Uterus (tissue), 4 donors: ENCODE results near the gene SPRR2E. TPM values are rescaled to one million over a fixed set of nuclear protein-coding genes. Genes with fewer than 3 reads are reported as not detected.
"Not testable (repeated sequence)": the region's sequence is repeated elsewhere in the genome, so short reads cannot be mapped to it uniquely, and the experiment has no call there.

Experiments
- DNase-seq, 2 donors: peaks; one replicate each; pipeline ENCODE4 v3.0.0-alpha.2; 2019 to 2020
- H3K27ac ChIP-seq, 2 donors: fragments of 200-600 bp; sonication (generic); 1 replicate in 1 of 2; 2 replicates in 1 of 2; pipeline ENCODE4 v1.5.1; 2016 to 2018
- H3K27me3 ChIP-seq, 2 donors: fragments of 200-600 bp; sonication (generic); one replicate each; pipeline ENCODE4 v1.5.1; 2018 to 2019; ENCODE audit warnings: control low read depth in 1 of 2
- H3K36me3 ChIP-seq, 2 donors: fragments of 200-600 bp; sonication (generic); one replicate each; pipeline ENCODE4 v1.5.1; 2019; ENCODE audit warnings: control low read depth in 1 of 2
- H3K4me1 ChIP-seq, 2 donors: fragments of 200-600 bp; sonication (generic); one replicate each; pipeline ENCODE4 v1.5.1; 2018 to 2019; ENCODE audit warnings: control low read depth in 1 of 2
- H3K4me3 ChIP-seq, 2 donors: fragments of 200-600 bp; sonication (generic); 1 replicate in 1 of 2; 2 replicates in 1 of 2; pipeline ENCODE4 v1.5.1; 2018 to 2019; ENCODE audit warnings: mild to moderate bottlenecking in 1 of 2
- H3K9me3 ChIP-seq, 2 donors: fragments of 200-600 bp; sonication (generic); one replicate each; pipeline ENCODE4 v1.5.1; 2019; ENCODE audit warnings: control low read depth in 1 of 2
- POLR2A ChIP-seq, 2 donors: fragments of 450-650 bp; IDR thresholded peaks; one replicate each; pipeline ENCODE4 v1.6.1; 2016; ENCODE audit warnings: antibody characterized with exemption in 2 of 2, mild to moderate bottlenecking in 1 of 2, moderate library complexity in 1 of 2
- intact Hi-C: fragments of 100-400 bp; cut with DNase I; formaldehyde crosslinking; loops from one replicate; pipeline ENCODE4 v1.15.1; 2023; ENCODE audit warnings: low total_unique reads
- total RNA-seq, 4 donors: library from RNA; depleted of rRNA in 3 of 4; stranded (reverse); fragments of >200 nt in 3 of 4; gene quantifications; one replicate each; pipeline versions ENCODE4 v1.1.0 to v1.2.4, GENCODE V29; 2014 to 2023
- TF ChIP-seq, protein P1 (sequence below), 4 experiments: fragments of 200-600 bp in 2 of 4; fragments of 450-650 bp in 2 of 4; sonication (generic) in 2 of 4; IDR thresholded peaks; one replicate each; pipeline ENCODE4 v1.5.1; 2016 to 2019; ENCODE audit warnings: antibody characterized with exemption in 4 of 4, mild to moderate bottlenecking in 2 of 4, moderate library complexity in 1 of 4
- donor health status: DM: yes; HTN: yes; CAD: no.

SPRR2E gene
- total RNA-seq, 4 donors from 2014 or later = not detected

- H3K4me1 ChIP-seq = no peaks in the 10 kb centered on the region
- TF ChIP-seq, protein P1, sequence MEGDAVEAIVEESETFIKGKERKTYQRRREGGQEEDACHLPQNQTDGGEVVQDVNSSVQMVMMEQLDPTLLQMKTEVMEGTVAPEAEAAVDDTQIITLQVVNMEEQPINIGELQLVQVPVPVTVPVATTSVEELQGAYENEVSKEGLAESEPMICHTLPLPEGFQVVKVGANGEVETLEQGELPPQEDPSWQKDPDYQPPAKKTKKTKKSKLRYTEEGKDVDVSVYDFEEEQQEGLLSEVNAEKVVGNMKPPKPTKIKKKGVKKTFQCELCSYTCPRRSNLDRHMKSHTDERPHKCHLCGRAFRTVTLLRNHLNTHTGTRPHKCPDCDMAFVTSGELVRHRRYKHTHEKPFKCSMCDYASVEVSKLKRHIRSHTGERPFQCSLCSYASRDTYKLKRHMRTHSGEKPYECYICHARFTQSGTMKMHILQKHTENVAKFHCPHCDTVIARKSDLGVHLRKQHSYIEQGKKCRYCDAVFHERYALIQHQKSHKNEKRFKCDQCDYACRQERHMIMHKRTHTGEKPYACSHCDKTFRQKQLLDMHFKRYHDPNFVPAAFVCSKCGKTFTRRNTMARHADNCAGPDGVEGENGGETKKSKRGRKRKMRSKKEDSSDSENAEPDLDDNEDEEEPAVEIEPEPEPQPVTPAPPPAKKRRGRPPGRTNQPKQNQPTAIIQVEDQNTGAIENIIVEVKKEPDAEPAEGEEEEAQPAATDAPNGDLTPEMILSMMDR (IDR thresholded peaks at IDR 0.05) = no peak
- no peak for TF ChIP-seq POLR2A (IDR thresholded peaks at IDR 0.05)
- DNase-seq = no peak
- intact Hi-C loops = no loop called here
- H3K9me3 ChIP-seq = no peaks in the 10 kb centered on the region
- no peak within 1 kb of the TSS for H3K27ac ChIP-seq
- no peaks in the 10 kb centered on the region for H3K36me3 ChIP-seq
- no peaks in the 10 kb centered on the region for H3K27me3 ChIP-seq
- no peak within 1 kb of the TSS for H3K4me3 ChIP-seq
These were observed 19.1 kb upstream of the SPRR2E start, which contains the start of gene SPRR2F for GRCh38 chr1:153113416-153113815. TSS of gene SPRR2F (minus strand) at chr1:153113516. CDS start at chr1:153112733, 783 bp downstream.

- H3K4me1 ChIP-seq, H3K9me3 ChIP-seq, DNase-seq, H3K36me3 ChIP-seq, intact Hi-C loops, H3K4me3 ChIP-seq, H3K27me3 ChIP-seq, H3K27ac ChIP-seq: not testable (repeated sequence)
These were observed 18.1 kb upstream of the SPRR2E start for GRCh38 chr1:153112454-153112853.

DNA sequence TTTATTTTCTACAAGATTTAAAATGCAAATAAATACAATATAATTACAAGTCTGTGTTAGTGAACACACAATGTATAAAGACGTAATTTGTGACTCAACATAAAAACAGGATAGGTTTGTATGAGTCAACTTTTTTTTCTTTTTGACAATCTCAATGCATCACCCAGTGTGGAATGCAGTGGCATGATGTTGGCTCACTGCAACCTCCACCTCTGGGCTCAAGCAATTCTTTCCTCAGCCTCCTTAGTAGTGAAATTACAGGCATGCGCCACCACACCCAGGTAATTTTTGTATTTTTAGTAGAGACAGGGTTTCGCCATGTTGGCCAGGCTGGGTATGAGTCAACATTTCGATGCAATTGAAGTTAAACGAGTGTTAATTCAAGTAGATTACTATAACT is 5.9 kb upstream of the SPRR2E start:
- DNase-seq = no peak
- no peaks in the 10 kb centered on the region for H3K27me3 ChIP-seq
- intact Hi-C loops = no loop called here

DNA sequence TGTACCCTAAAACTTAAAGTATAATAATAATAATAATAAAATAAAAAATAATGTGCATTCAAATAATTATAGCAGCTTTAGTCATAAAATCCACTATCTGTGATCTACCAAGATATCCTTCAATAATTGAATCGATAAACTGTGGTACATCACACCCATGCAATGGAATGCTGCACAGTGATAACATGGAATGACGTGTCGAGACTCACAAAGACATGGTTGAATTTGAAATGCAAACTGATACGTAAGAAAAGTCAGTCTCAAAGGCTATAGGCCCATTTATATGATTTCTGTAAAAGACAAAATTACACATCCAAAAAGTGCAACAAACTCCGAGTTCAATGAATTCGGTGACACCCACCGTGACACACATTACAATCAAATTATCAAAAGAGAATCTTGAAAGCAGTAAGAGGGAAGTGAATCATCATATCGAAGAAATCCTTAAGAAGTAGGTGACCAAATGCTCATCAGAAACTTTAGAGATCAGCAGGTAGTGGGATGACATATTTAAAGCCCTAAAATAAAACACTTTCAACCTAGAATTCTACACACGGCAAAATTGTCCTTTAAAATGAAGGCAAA is 5.2 kb upstream of the SPRR2E start:
- no peaks in the 10 kb centered on the region for H3K36me3 ChIP-seq
- intact Hi-C loops = no loop called here
- no peak overlapping the region for H3K4me3 ChIP-seq
- no peaks in the 10 kb centered on the region for H3K4me1 ChIP-seq
- H3K9me3 ChIP-seq = no peaks in the 10 kb centered on the region
- no peaks in the 10 kb centered on the region for H3K27me3 ChIP-seq
- DNase-seq = no peak
- no peak overlapping the region for H3K27ac ChIP-seq
- TF ChIP-seq POLR2A (IDR thresholded peaks at IDR 0.05) = no peak
- TF ChIP-seq, protein P1 (IDR thresholded peaks at IDR 0.05) = no peak

More for the DNA sequence above, 5.9 kb upstream of the SPRR2E start:
- TF ChIP-seq POLR2A (IDR thresholded peaks at IDR 0.05) = no peak
- TF ChIP-seq, protein P1 (IDR thresholded peaks at IDR 0.05) = no peak
- Histone ChIP-seq H3K4me1 (no peaks in the 10 kb centered on the region), H3K4me3 (no peak overlapping the region), H3K36me3 (no peaks in the 10 kb centered on the region), H3K27ac (no peak overlapping the region), H3K9me3 (no peaks in the 10 kb centered on the region)

- Histone ChIP-seq H3K27me3 (no peaks in the 10 kb centered on the region), H3K4me1 (no peaks in the 10 kb centered on the region), H3K36me3 (no peaks in the 10 kb centered on the region), H3K4me3 (no peak overlapping the region), H3K9me3 (no peaks in the 10 kb centered on the region), H3K27ac (no peak overlapping the region)
- TF ChIP-seq POLR2A (IDR thresholded peaks at IDR 0.05) = no peak
- TF ChIP-seq, protein P1 (IDR thresholded peaks at IDR 0.05) = no peak
- DNase-seq = no peak
- intact Hi-C loops = no loop called here
These were observed 1.4 kb upstream of the SPRR2E start for GRCh38 chr1:153095764-153096163.

DNA sequence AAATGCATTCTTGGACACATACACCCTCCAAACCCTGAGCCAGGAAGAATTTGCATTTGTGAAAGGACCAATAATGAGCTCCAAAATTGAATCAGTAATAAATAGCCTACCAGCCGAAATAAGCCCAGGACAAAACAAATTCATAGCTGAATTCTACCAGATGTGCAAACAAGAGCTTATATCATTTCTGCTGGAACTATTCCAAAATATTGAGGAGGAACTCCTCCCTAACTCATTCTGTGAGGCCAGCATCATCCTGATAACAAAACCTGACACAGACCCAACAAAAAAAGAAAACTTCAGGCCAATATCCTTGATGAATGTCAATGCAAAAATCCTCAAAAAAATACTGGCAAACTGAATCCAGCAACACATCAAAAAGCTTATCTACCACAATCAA is 6.7 kb downstream of the SPRR2E start:
- intact Hi-C loops = no loop called here
- TF ChIP-seq POLR2A (IDR thresholded peaks at IDR 0.05) = no peak
- TF ChIP-seq, protein P1 (IDR thresholded peaks at IDR 0.05) = no peak

More for the DNA sequence above, 6.7 kb downstream of the SPRR2E start:
- no peaks in the 10 kb centered on the region for H3K27me3 ChIP-seq
- no peaks in the 10 kb centered on the region for H3K9me3 ChIP-seq
- no peak for DNase-seq
- H3K4me3 ChIP-seq = no peak overlapping the region
- no peak overlapping the region for H3K27ac ChIP-seq
- H3K36me3 ChIP-seq = no peaks in the 10 kb centered on the region
- H3K4me1 ChIP-seq = no peaks in the 10 kb centered on the region
